Measurements from ENCODE around the gene KIF1B.

The KIF1B gene

DNA sequence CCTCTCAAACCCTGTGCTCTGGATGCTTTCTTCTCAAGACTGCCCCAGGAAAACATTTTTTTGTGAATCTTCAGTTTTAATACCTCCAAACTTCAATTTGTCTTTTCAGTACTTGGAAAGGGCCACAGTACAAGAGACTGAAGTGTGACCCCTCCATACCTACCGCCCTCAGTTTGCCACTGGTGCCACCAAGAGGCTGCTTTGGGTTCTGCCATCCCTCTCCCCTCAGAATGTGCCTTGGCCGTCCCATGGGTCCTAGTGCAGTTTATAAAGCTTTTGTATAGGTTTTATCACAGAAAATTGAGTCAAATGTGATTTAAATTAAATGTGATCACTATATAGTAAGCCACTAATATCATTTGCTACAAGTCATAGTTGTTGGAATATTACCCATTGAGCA, 127.7 kb downstream of the KIF1B start:
- no peak for DNase-seq (ENCODE audit: low read depth in 2 of 2)

DNA sequence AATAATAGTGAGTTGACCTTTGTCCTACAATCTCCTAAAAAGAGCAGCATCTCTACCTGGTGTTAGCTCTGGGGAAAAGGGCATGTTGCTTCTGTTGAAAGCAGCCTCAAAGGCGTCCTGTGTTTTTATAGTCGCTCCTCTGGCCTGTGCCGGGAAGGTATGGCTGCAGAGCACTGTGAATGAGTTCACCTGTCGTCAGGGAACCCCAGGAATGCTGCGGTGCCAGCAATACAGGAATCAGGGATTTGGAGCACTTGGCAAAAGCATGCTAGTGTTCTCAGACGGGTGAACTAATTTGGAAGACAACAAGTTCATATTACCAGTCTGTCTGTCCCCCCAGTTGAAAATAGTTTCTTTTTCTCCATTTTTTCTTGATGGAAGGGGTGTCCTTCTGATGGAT, 128.2 kb downstream of the KIF1B start:
- DNase-seq (ENCODE audit: low read depth in 2 of 2): no peak

- DNase-seq (ENCODE audit: low read depth in 2 of 2): no peak
Measured at GRCh38 chr1:10339036-10339567, 128.7 kb downstream of the KIF1B start.

GRCh38 chr1:10339815-10340214, 129.4 kb downstream of the KIF1B start:
- DNase-seq (ENCODE audit: low read depth in 2 of 2): no peak

DNA sequence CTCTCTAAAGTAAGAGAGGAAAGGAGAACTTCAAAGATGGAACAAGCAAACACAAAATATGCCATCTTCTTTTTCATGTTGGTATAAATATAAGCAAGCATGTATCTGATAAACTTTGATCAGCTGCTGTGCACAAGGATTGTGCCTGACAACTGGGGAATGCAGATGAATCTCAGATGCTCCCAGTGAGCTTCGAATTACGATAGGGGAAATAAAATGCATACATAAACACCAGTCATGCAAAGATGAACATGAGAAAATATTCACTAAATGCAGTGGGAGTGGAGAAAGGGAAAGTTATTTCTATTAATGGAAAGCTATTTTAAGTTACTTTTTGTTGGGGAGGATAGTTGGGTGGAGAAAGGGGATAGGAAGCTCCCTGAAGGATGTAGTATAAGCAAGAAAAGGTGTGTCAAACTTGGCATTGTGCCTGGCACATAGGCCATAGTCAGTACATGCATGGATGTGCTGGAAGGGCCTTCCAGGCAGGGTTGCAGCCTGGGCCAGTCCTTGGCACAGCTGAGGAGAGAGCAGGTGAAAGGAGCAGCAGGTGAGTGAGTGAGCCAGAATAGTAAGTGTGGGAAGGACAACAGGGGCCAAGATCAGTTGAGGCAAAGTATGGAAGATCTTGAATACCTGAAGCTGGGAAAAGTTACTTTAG, 130.7 kb downstream of the KIF1B start:
- DNase-seq (ENCODE audit: low read depth in 2 of 2): no peak

GRCh38 chr1:10347109-10347508, 136.7 kb downstream of the KIF1B start:
- DNase-seq (ENCODE audit: low read depth in 2 of 2): no peak

- no peak for DNase-seq (ENCODE audit: low read depth in 2 of 2)
Measured at GRCh38 chr1:10353282-10353681, 142.9 kb downstream of the KIF1B start.

- DNase-seq (ENCODE audit: low read depth in 2 of 2): no peak
Measured at GRCh38 chr1:10353693-10354092, 143.3 kb downstream of the KIF1B start.

GRCh38 chr1:10360045-10360444, 149.7 kb downstream of the KIF1B start:
- no peak for DNase-seq (ENCODE audit: low read depth in 2 of 2)

DNA sequence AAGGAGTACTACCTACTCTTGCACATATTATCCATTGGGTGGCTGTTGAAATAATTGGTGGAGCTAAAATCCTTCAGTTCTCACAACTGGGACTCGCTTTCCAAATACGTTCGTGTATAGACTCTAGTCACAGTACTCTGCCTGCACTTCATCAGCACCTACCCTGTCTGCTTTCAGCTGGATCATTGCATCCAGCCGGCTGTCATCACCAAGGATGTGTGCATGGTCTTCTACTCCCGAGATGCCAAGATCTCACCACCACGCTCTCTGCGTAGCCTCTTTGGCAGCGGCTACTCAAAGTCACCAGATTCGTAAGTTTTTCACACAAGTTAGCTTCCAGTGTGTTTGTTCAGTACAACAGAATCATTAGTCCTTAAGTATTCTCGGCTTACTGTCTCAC, 151.1 kb downstream of the KIF1B start:
- no peak for DNase-seq (ENCODE audit: low read depth in 2 of 2)

GRCh38 chr1:10368194-10368593, 157.8 kb downstream of the KIF1B start:
- DNase-seq (ENCODE audit: low read depth in 2 of 2): no peak

DNA sequence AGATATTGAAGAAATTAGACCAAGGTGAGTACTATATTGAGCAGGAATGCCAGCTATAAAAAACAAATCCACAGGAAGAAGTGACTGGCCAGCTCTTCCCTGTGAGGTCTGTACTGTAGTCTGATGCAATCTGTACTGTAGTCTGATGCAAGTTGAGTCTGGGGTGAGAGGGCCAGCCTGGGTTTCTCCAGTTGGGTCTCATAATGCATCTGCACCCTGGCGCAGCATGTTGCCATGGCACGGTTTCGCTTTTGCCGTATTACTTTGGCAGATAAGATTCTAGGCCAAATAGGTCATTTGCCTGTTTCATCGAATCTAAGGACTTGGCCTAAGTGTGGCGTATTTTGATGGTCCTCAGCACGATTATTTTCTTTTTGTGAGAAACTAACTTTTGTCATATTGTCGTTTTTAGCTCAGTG, 164.1 kb downstream of the KIF1B start:
- DNase-seq (ENCODE audit: low read depth in 2 of 2): no peak

DNA sequence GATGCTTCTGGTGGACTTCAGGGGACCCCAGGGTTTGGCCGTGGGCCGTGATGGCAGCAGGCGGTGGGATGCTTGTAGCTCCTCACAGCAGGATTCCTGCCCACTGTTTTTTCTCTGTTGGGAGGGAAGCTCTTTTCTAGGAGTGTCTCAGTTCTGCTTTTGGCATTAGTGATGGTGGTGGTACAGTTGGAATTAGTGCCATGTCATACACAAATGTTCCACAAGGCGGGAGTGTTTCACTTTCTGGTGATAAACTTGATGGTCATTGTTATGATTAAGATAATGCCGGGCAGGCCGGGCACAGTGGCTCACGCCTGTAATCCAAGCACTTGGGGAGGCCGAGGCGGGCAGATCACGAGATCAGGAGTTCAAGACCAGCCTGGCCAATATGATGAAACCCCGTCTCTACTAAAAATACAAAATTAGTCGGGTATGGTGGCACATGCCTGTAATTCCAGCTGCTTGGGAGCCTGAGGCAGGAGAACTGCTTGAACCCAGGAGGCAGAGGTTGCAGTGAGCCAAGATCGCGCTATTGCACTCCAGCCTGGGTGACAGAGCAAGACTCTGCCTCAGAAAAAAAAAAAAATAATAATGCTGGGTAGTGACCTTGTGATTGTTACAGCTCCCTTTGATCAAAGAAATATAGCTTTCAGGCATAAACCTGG, 167.1 kb downstream of the KIF1B start:
- peak in 1 of 2 experiments; percentile 34 for DNase-seq (ENCODE audit: low read depth in 2 of 2)

DNA sequence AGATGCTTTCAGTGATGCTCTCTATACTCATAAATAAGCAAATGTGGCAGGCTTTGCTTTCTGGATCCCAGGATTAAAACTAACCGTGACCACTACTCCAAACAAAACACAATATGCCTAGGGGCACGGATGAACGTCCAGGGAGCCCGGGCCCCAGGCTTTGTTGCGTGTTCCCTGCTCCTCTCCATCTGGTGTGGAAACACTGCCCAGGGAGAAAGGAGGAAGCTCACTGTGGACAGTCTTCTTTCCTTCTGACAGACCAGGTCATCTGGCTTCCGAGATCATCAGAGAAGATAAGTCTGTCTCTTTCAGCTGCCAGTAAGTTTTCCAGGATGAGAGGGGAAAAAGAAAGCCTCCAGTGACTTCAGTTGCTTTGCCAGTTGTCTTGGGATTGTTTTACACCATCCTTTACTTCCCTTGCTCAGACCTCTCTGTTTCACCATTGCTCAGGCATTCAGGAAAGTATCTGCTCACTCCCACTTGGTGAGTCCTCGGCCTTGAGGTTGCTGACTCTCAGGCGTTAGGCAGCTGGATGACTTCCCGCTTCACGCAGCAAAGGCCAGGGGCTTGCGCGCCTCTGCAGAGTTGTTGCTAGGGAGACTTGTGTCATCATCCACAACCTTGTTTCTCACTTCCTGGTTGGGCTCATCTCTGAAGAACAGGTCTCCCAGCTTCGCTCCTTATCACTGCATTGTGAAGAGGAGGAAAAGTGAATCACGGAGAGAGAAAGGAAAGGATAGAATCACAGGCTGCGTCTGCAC, 167.9 kb downstream of the KIF1B start:
- DNase-seq (ENCODE audit: low read depth in 2 of 2): peak in 1 of 2 experiments; percentile 42

DNA sequence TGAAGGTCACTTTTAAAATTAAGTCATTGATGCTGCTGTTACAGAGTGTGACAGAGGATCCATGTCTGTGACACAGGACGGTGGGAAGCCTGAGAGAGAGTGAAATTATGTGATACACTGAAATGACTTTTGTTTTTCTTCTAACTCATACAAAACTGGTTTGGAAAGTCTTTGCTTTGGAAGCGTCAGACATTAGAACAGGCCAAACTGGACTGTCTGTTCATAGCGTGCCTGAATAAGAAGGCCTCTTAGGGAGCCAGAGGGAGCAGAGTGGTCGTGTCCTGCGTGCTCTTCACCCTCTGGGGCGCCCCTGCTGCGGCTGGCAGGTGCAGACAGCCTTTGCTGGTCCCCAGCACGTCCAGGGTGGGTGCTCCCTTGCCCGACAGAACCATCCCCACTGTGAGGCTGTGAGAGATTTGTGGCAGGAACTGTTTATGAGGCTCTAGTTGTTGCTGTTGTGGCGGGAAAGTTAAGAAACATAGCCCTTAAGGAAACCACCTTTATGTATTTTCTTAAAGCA, 168.8 kb downstream of the KIF1B start:
- no peak for DNase-seq (ENCODE audit: low read depth in 2 of 2)

GRCh38 chr1:10379676-10380075, 169.3 kb downstream of the KIF1B start:
- DNase-seq (ENCODE audit: low read depth in 2 of 2): no peak

- DNase-seq (ENCODE audit: low read depth in 2 of 2): peak; percentile 38 to 45
Measured at GRCh38 chr1:10380594-10381275, 170.4 kb downstream of the KIF1B start.

DNA sequence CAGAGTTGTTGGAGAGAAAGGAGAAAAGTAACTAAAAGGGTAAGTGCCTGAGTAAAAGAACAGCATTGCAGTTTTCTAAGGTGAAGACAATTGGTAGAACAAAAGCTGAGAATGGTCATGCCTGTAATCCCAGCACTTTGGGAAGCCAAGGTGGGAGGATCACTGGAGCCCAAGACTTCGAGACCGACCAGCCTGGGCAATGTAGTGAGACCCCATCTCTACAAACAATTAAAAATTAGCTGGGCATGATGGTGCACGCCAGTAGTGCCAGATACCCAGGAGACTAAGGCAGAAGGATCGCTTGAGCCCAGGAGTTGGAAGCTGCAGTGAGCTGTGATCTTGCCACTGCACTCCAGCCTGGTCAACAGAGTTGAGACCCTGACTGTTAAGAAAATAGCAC, 173.3 kb downstream of the KIF1B start:
- DNase-seq (ENCODE audit: low read depth in 2 of 2): no peak

DNA sequence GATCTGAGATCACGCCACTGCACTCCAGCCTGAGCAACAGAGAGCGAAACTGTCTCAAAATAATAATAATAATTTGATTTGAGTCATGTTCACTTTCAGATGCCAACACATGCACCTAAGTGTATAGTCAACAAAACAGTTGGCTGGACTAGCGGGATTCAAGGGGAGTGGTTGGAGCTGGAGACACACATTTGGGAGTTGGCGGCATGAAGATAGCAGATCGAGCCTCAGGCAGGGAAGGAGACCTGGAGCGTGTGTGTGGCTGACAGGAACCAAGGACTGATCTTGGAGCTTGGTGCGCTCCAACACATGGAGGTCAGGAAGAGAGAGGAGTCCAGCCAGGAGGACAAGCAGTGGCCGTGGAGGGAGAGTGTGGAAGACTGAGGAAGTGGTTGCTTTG, 173.8 kb downstream of the KIF1B start:
- DNase-seq (ENCODE audit: low read depth in 2 of 2): no peak

DNA sequence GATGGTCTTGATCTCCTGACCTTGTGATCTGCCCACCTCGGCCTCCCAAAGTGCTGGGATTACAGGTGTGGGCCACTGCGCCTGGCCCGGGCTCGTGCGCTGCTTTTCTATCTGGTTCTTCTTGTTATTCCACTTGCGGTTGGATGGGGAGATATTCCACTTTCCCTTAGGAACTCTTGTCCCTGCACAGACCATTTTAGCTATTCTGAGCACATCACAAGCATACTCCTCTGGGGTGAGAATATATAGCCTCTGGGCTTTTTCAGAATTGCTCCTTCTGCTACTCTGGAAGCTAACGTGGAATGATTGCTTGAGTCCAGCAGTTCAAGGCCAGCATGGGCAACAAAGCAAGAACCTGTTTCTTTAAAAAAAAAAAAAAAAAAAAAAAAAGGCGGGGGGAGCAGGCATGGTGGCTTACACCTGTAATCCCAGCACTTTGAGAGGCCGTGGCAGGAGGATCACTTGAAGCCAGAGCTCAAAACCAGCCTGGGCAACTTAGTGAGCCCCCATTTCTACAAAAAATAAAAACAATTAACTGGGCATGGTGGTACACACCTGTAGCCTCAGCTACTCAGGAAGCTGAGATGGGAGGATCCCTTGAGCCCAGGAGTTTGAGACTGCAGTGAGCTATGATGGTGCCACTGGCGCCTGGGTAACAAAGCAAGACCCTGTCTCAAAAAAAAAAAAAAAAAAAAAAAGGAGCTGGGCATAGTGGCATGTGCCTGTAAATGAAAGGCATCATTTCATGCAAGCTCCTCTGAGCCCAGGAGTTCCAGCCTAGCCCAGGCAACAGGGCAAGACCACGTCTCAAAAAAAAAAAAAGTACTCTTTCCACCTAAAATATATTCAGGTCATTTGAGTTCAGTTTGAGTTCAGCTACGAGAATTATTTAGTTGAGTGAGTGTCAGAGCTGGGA, 176.6 kb downstream of the KIF1B start:
- DNase-seq (ENCODE audit: low read depth in 2 of 2): no peak

Data from fibroblast of skin of left biceps (primary cell).